SK-N-MC (cell line): Measurements from ENCODE around the gene NPTXR.

ENCODE experiments used
- EZH2 ChIP-seq: fragments of 200-600 bp; sonication (generic); IDR thresholded peaks from one replicate; pipeline ENCODE4 v1.6.1; 2017; ENCODE audit warnings: antibody characterized with exemption
- FOXP2 ChIP-seq: optimal IDR thresholded peaks from 2 replicates; pipeline ENCODE3; 2011; ENCODE audit warnings: mild to moderate bottlenecking, moderate library complexity; ENCODE audit not compliant: insufficient read depth; ENCODE audit errors: extremely low read length, control extremely low read depth
- POLR2AphosphoS5 ChIP-seq: IDR thresholded peaks from 2 replicates; pipeline ENCODE4 v1.6.1; 2012; ENCODE audit warnings: mild to moderate bottlenecking, low read depth, low read length, borderline replicate concordance

GRCh38 chr22:38827510-38827909 lies 16.3 kb downstream of the NPTXR start:
- TF ChIP-seq EZH2 (no peak), POLR2AphosphoS5 (no peak), FOXP2 (no peak)
